T-cell (primary cell): ENCODE measurements around the gene PHKG2. TPM values are rescaled to one million over a fixed set of nuclear protein-coding genes. Genes with fewer than 3 reads are reported as not detected.

Experiments
- ATAC-seq, 4 experiments: fragments of 200-7000 bp in 3 of 4; fragments of 150-1000 bp in 1 of 4; cut with Tn5 transposase; replicated peaks in 1 of 4; 1 replicate in 3 of 4; 2 replicates in 1 of 4; pipeline ENCODE4 v1.10.0; 2021; ENCODE audit warnings: moderate library complexity in 3 of 4, mild to moderate bottlenecking in 2 of 4, moderate number of reproducible peaks in 1 of 4
- CTCF ChIA-PET, 2 donors: fragments of 300-600 bp; sonication (Branson Sonifier 250); formaldehyde crosslinking; loops; one replicate each; lab custom pipeline; 2022; ENCODE audit warnings: antibody characterized with exemption in 2 of 2; lab: Charles Lee
- POLR2A ChIA-PET, 2 donors: fragments of 300-600 bp; sonication (Branson Sonifier 250); formaldehyde crosslinking; loops; one replicate each; lab custom pipeline; 2022; ENCODE audit warnings: antibody characterized with exemption in 2 of 2; lab: Charles Lee
- DNase-seq, 35 experiments: peaks; one replicate each; pipeline versions ENCODE4 v3.0.0 to v3.0.0-alpha.2; 2013 to 2023
- H3K27ac ChIP-seq: one replicate; pipeline ENCODE4 v1.5.1; 2013; ENCODE audit warnings: low read length
- H3K27me3 ChIP-seq, 2 experiments: replicated peaks in 1 of 2; 1 replicate in 1 of 2; 2 replicates in 1 of 2; pipeline versions ENCODE4 v1.6.1 to v1.7.0; 2013; ENCODE audit warnings: low read length in 1 of 2, mixed read lengths in 1 of 2; ENCODE audit not compliant: control insufficient read depth in 2 of 2, insufficient read depth in 2 of 2; ENCODE audit errors: extremely low read depth in 1 of 2
- H3K36me3 ChIP-seq, 2 donors: 1 replicate in 1 of 2; 2 replicates in 1 of 2; pipeline versions ENCODE4 v1.6.1 to v1.7.0; 2013; ENCODE audit warnings: low read length in 1 of 2; ENCODE audit not compliant: control insufficient read depth in 2 of 2, insufficient read depth in 1 of 2; ENCODE audit errors: extremely low read depth in 1 of 2
- H3K4me1 ChIP-seq, 2 experiments: 1 replicate in 1 of 2; 2 replicates in 1 of 2; pipeline versions ENCODE4 v1.6.1 to v1.7.0; 2013; ENCODE audit warnings: low read length in 2 of 2, mixed read lengths in 1 of 2; ENCODE audit not compliant: insufficient read depth in 2 of 2, control insufficient read depth in 1 of 2; ENCODE audit errors: extremely low read depth in 1 of 2
- H3K4me3 ChIP-seq, 2 donors: 1 replicate in 1 of 2; 2 replicates in 1 of 2; pipeline versions ENCODE4 v1.5.1 to v1.7.0; 2013; ENCODE audit warnings: mild to moderate bottlenecking in 2 of 2, low read length in 1 of 2, moderate library complexity in 1 of 2; ENCODE audit not compliant: control insufficient read depth in 1 of 2; ENCODE audit errors: extremely low read depth in 1 of 2
- H3K9me3 ChIP-seq: 2 replicates; pipeline ENCODE4 v1.7.0; 2013
- H3K27ac Mint-ChIP-seq, 2 donors: one replicate each; pipeline ENCODE4 v1.8.0; 2020 to 2021; ENCODE audit warnings: mild to moderate bottlenecking in 2 of 2, mixed read lengths in 2 of 2
- H3K27me3 Mint-ChIP-seq, 2 donors: one replicate each; pipeline ENCODE4 v1.8.0; 2021 to 2022; ENCODE audit warnings: mixed read lengths in 2 of 2
- H3K36me3 Mint-ChIP-seq: one replicate; pipeline ENCODE4 v1.8.0; 2021; ENCODE audit warnings: mixed read lengths
- H3K4me1 Mint-ChIP-seq, 3 donors: one replicate each; pipeline ENCODE4 v1.8.0; 2020 to 2022; ENCODE audit warnings: mixed read lengths in 3 of 3, mild to moderate bottlenecking in 1 of 3
- H3K4me3 Mint-ChIP-seq, 3 donors: one replicate each; pipeline ENCODE4 v1.8.0; 2020 to 2022; ENCODE audit warnings: mild to moderate bottlenecking in 3 of 3, mixed read lengths in 3 of 3, moderate library complexity in 3 of 3
- H3K9me3 Mint-ChIP-seq, 3 donors: one replicate each; pipeline ENCODE4 v1.8.0; 2020 to 2022; ENCODE audit warnings: mixed read lengths in 3 of 3
- WGBS: methylation state at CpG from one replicate; pipeline ENCODE4 v1.1.5; 2013; ENCODE audit warnings: missing lambda C conversion rate; ENCODE audit not compliant: insufficient coverage; 5-methylcytosine and 5-hydroxymethylcytosine counted together
- total RNA-seq, 35 experiments: library from RNA in 6 of 35; stranded (reverse) in 6 of 35; fragments of 120-200 nt in 1 of 35; gene quantifications; one replicate each; pipeline versions ENCODE4 v1.2.1 to v1.2.4 and lab custom pipeline; 2013 to 2026

Gene PHKG2
- total RNA-seq, 5 donors from 2014 or later (not counting 1 experiment from before 2014, with no cell fraction given) = 36.4 to 57.8 (median 48.9) TPM

DNA sequence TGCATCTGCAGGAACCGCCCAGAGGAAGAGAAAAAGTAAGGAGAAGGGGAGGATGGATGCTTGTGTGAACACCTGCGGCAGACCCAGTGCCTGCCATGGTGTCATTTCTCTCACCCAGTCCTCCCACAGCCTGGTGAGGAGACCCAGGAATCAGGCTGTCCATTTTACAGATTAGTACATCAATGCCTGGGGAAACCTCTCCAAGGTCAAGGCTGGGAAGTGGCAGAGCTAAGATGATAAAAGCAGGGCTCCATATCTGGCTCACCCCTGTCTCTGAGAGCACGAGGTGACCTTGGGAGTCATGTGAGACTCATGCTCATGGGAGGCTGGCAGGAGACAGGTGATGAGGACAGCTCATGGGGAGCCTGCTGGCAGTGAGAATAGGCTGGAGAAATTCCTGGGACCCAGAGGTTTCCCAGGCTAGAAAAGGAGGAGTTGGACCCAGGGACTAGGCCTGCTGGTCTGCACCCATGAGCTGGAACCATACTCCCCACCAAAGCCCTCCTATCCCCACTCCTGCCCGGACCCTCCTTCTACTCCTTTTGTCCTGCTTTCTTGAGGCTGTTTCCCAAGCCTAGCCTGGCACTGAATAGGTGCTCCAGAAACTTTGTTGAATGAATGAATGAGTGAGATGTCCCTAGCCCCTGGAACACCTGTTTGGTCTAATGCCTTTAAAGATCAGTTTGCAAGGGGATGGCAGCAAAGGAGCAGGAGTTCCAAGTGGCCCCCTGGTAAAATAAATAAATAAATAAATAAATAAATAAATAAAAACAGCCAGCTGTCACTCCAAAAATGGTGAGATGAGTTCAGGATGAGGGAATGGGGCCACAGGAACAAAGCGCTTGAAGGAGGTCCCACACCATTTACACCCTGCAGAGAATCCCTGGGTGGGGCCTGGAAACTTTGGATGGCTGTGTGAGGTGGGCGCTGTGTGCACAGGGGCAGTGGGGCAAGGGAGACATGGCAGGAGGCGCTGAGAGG is 37.2 kb downstream of the PHKG2 start:
- CTCF ChIA-PET = no interaction called here
- Histone ChIP-seq H3K9me3 (no peaks in the 10 kb centered on the region), H3K36me3 (peaks cover 0 to 6% of the 10 kb centered on the region in 2 donors), H3K4me3 (no peak overlapping the region), H3K27me3 (peaks cover 0 to 39% of the 10 kb centered on the region in 2 experiments), H3K4me1 (peaks cover 2 to 19% of the 10 kb centered on the region in 2 experiments), H3K27ac (no peak overlapping the region)
- Mint-ChIP-seq H3K4me1 (peaks cover 18 to 20% (median 18%) of the 10 kb centered on the region in 3 donors), H3K9me3 (no peaks in the 10 kb centered on the region), H3K27ac (peak overlapping the region in 1 of 2 donors; percentile 66), H3K36me3 (peaks cover 8% of the 10 kb centered on the region), H3K4me3 (peak overlapping the region; percentile 66 to 85 (median 73)), H3K27me3 (peaks cover 0 to 24% of the 10 kb centered on the region in 2 donors)
- ATAC-seq = no peak
- 79% methylated on average over 3 of the region's 7 CpGs for WGBS
- DNase-seq = no peak
- POLR2A ChIA-PET = interaction anchor here in 1 of 2 donors (0.6 kb wide), 1 partner anchor 11 kb away, joined by 3 read pairs; no protein-coding TSS in a partner anchor

DNA sequence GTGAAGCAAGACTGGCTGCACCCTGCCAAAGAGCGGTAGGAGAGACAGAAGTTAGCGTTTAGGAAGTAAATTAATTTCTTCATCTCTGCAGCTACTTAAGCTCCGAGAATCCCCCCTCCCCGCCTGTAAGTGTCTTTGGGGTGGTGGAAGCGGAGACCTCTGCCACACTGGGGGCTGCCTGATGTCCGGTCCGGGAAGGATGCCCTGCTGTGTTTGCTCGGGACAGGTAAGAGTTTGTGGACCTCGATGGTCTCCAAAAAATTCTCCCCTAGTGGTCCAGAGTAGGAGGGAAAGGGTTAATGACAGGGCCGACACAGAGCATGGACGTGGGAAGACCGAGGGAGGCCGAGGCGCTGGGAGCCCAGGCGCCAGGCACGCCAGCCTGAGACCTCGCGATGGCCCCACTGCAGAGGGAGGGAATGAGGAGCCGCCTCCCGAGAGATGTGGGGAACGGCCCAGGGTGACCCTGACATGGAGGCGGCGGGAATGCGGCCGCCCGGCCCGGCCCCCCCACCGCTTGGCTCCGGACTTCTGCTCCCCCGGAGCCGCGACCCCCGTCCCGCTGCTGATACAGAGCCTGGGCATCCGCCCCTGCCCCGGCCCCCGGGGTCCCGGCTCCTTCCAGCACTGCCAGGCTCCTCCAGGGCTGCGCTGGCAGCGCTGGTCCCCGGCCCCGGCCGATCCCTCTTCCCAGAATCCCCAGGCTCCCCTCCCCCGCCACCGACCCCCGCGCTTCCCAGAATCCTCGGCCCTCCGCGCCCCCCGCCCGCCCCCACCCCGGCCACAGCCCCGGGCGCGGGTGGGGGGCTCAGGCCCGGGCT is 38.1 kb downstream of the PHKG2 start:
- Histone ChIP-seq H3K27ac (no peak overlapping the region), H3K4me3 (peak overlapping the region; percentile 80 to 100), H3K4me1 (peaks cover 2 to 19% of the 10 kb centered on the region in 2 experiments), H3K27me3 (peaks cover 0 to 46% of the 10 kb centered on the region in 2 experiments), H3K9me3 (no peaks in the 10 kb centered on the region), H3K36me3 (peaks cover 0 to 6% of the 10 kb centered on the region in 2 donors)
- 5% methylated on average over 33 of the region's 57 CpGs for WGBS
- DNase-seq (peak in 1 of 35 experiments; percentile 14), ATAC-seq (peak; percentile 56 to 69 (median 58))
- ChIA-PET CTCF (no interaction called here), POLR2A (no interaction called here)
- peak overlapping the region; percentile 66 to 85 (median 73) for H3K4me3 Mint-ChIP-seq
- peaks cover 8% of the 10 kb centered on the region for H3K36me3 Mint-ChIP-seq
- peak overlapping the region in 1 of 2 donors; percentile 22 for H3K27ac Mint-ChIP-seq
- H3K4me1 Mint-ChIP-seq = peaks cover 18 to 20% (median 18%) of the 10 kb centered on the region in 3 donors
- peaks cover 0 to 24% of the 10 kb centered on the region in 2 donors for H3K27me3 Mint-ChIP-seq
- H3K9me3 Mint-ChIP-seq = no peaks in the 10 kb centered on the region

- peaks cover 18 to 20% (median 18%) of the 10 kb centered on the region in 3 donors for H3K4me1 Mint-ChIP-seq
- DNase-seq (peak in 6 of 35 experiments; percentile 14 to 48 (median 24)), ATAC-seq (peak; percentile 52 to 66 (median 62))
- CTCF ChIA-PET = no interaction called here
- peak within 1 kb of the TSS in 1 of 2 donors; percentile 39 for H3K27ac Mint-ChIP-seq
- Histone ChIP-seq H3K4me3 (peak within 1 kb of the TSS; percentile 80 to 100), H3K4me1 (peaks cover 2 to 19% of the 10 kb centered on the region in 2 experiments), H3K9me3 (no peaks in the 10 kb centered on the region), H3K36me3 (peaks cover 0 to 6% of the 10 kb centered on the region in 2 donors), H3K27ac (no peak within 1 kb of the TSS), H3K27me3 (peaks cover 0 to 46% of the 10 kb centered on the region in 2 experiments)
- H3K9me3 Mint-ChIP-seq = no peaks in the 10 kb centered on the region
- POLR2A ChIA-PET = no interaction called here
- H3K36me3 Mint-ChIP-seq = peaks cover 8% of the 10 kb centered on the region
- 3% methylated on average over 34 of the region's 37 CpGs for WGBS
- H3K27me3 Mint-ChIP-seq = peaks cover 0 to 24% of the 10 kb centered on the region in 2 donors
- peak within 1 kb of the TSS; percentile 82 to 85 (median 82) for H3K4me3 Mint-ChIP-seq
These were observed 38.8 kb downstream of the PHKG2 start, which contains the start of gene ZNF629 for GRCh38 chr16:30786936-30787612. Gene ZNF629, minus strand, starts transcription at chr16:30787205. Its CDS starts 2,723 bp downstream, at chr16:30784482.

DNA sequence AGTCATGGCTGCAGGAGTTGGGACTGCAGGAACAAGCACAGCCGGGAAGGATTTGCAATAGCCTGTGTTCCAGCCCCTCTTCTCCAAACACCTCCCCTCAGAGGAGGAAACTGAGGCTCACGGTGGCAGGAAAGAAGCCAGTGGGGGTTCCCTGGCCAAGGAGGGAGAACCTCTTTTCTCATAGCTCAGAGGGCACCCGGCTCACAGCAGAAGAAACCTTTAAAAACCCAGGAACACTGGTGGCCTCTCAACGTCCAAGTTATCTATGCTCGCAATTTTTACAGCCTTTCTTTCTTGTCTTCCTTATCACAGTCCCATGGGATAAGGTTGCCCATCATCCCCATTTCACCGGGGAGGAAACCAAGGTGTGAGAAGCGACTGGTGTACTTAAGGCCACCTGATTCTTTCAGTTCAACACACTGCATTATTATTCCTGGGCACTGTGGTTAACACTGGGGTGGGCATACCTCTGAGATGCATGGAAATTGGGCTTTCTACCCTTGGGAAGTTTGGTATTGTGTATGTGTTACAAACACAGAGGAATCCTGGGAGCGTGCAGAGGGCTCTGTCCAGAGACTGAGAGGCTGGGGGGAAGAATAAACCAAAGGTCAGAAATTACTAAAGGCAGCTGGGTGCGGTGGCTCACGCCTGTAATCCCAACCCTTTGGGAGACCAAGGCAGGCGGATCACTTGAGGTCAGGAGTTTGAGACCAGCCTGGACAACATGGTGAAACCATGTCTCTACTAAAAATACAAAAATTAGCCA is 39.6 kb downstream of the PHKG2 start:
- no peak overlapping the region for H3K27ac ChIP-seq
- H3K4me3 ChIP-seq = peak overlapping the region; percentile 80 to 100
- WGBS = 85% methylated on average over 6 of the region's 11 CpGs
- H3K9me3 Mint-ChIP-seq = no peaks in the 10 kb centered on the region
- POLR2A ChIA-PET = no interaction called here
- H3K4me1 Mint-ChIP-seq = peaks cover 18 to 20% (median 18%) of the 10 kb centered on the region in 3 donors
- DNase-seq = no peak
- H3K4me1 ChIP-seq = peaks cover 2 to 19% of the 10 kb centered on the region in 2 experiments
- CTCF ChIA-PET = no interaction called here
- H3K9me3 ChIP-seq = no peaks in the 10 kb centered on the region
- H3K27me3 ChIP-seq = peaks cover 0 to 45% of the 10 kb centered on the region in 2 experiments
- H3K4me3 Mint-ChIP-seq = peak overlapping the region; percentile 82 to 85 (median 82)
- no peak for ATAC-seq
- H3K27ac Mint-ChIP-seq = peak overlapping the region in 1 of 2 donors; percentile 39
- peaks cover 0 to 2% of the 10 kb centered on the region in 2 donors for H3K36me3 ChIP-seq
- H3K36me3 Mint-ChIP-seq = peaks cover 8% of the 10 kb centered on the region
- peaks cover 0 to 24% of the 10 kb centered on the region in 2 donors for H3K27me3 Mint-ChIP-seq

- ATAC-seq (no peak), DNase-seq (no peak)
- no peaks in the 10 kb centered on the region for H3K36me3 Mint-ChIP-seq
- POLR2A ChIA-PET = no interaction called here
- H3K27me3 Mint-ChIP-seq = peaks cover 0 to 3% of the 10 kb centered on the region in 2 donors
- 89% methylated on average over 6 of the region's 7 CpGs for WGBS
- no peaks in the 10 kb centered on the region for H3K9me3 Mint-ChIP-seq
- Histone ChIP-seq H3K27me3 (peaks cover 0 to 19% of the 10 kb centered on the region in 2 experiments), H3K36me3 (no peaks in the 10 kb centered on the region), H3K4me1 (no peaks in the 10 kb centered on the region), H3K27ac (no peak overlapping the region), H3K4me3 (no peak overlapping the region), H3K9me3 (no peaks in the 10 kb centered on the region)
- no peak overlapping the region for H3K27ac Mint-ChIP-seq
- CTCF ChIA-PET = interaction anchor here in 1 of 2 donors (0.6 kb wide), 1 partner anchor 945 kb away, joined by 12 read pairs; no protein-coding TSS in a partner anchor
- no peaks in the 10 kb centered on the region for H3K4me1 Mint-ChIP-seq
- H3K4me3 Mint-ChIP-seq = no peak overlapping the region
These were observed 45.4 kb downstream of the PHKG2 start for GRCh38 chr16:30793508-30794069.
